ENCODE results near the gene COG2.
"Not testable (repeated sequence)": the region's sequence is repeated elsewhere in the genome, so short reads cannot be mapped to it uniquely, and the experiment has no call there.

Gene COG2

DNA sequence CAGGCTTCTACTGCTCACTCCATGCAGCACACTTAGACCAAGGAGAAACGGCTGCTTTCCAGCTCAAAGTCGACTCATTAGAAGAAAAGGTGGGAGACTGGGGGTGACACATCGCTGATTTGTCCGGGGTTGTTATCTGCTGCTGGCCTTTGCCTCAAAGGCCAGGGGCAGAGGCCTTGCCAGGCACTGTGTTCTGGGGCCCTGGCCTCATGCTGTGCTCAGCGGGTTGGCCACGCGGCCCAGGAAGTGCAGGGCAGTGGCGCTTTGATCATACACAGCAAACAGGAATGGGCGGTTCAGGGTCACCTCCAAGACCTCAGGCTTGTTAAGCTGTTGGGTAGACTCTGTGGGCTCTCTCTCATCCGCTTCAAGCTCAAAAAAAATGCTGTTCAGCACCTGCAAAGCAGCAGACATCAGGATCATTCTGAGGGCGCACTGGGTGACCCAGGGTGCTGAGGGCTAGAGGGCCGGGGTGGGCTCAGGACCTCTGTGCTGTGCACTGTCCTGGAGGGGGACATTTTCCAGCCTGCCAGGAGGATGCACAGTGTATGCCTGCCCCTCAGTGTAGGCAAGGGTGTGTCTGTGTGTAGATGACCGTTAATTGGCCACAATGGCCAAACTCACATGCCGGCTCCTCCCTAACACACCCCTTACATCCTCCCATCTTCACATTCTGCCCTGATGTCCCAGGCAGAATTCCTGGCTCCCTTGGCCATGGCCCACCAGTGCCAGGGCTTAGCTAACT is 60.8 kb downstream of the COG2 start:
- DNase-seq: no peak

DNA sequence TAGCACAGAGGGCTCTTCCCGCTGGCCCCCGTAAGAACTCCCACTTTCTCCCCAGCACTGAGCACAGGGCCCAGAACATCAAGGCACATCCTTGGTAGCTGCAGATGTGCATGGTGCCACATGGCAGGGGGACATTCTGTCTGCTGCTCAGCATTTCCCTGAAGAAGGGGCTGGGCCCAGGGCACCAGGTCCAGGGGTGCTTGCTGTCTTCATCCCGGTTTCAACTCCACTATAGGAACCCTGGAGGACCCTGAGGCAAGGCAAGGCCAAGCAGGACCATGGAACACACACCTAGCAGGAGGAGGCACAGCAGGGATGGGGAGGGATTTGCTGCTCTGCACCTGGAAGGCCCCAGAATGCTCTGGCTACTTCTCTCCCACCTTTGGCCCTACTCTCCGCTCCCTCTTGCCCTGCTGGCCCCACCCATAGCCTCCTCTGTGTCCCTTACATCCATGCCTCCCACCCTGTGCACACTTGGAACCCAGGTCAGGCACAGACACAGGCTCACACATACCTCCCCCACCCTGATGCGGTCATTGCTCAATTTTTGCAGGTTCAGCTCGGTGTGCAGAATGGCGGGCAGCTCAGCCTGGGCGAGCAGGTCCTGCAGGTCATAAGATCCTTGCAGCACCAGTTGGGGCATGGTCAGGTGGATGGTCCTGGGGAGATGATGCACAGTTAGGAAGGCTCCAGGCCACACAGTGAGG is 61.6 kb downstream of the COG2 start:
- no peak for DNase-seq

DNA sequence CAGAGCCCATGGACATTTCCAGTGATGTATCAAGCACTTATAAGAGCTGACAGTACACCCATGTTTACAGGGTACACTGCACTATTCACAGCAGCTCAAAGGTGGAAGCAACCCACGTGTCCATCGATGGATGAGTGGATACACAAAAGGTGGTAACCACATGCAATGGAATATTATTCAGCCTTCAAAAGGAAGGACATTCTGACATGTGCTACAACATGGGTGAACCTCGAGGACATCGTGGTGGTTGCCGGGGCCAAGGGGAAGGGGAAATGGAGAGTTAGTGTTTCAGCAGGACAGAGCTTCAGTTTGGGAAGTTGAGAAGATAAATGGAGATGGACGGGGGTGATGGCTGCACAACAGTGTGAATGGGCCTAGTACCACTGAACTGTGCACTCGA is 62.5 kb downstream of the COG2 start:
- no peak for DNase-seq

DNA sequence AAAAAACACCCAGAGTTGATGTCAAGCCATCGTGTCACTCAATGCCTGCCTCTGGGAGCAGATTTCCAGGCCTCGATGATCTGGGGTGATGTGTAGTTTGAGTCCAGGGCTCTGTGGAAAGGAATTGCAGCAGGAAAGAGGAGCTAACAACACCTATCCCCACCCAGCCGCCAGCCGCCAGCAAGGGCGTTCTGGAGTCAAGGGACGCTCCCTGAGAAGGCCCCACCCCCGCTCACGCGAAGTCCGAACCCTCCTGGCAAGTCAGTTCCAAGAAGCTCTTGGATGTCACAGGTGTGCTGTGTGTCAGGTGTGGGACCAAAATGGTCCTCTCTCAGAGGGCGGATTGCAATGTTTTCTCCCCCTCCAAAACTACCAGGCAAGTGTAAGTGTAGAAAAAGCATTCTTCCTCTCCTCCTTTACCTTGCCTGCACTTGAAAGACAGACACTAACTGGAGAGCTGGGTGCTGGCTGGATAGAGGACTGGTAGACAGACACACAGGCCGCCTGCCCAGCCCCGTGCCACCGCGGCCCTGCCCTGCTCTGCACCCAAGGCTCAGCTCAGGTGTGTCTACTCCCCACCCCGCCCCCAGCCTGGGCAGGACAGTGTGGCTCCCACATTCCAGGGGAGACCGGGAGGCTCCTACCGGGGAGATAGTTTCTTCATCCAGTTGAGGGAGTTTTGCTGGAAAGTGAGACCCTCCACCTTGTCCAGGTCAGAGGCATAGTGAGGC is 63.2 kb downstream of the COG2 start:
- no peak for DNase-seq

DNA sequence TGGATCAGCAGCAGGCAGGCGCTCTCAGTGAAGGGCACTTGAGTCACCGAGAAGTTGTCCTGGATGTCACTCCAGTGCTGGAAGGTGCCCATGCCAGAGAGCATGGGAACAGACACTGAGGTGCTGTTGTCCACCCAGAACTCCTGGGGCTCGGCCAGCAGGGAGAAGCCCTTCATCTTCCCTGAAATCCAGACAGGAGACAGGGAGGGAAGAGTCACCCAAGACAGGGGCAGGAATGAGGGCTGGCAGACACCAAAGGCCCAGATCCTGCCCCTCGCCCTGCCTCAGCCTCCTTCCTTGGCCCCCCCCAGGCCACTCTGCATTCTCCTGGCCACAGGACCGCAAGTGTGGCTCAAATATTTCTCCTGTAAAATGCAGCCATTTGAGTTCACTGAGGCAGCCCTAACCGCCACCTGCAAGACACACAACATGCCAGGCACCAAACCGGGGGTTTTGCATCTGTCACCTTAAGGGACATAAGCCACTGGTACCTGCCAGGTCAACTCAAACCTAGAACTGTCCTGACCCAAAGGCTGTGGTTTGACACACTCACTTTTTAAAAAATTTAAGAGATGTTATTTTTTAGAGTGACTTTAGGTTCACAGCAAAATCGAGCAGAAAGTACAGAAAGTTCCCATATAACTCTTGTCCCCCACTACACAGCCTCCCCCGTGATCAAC is 63.9 kb downstream of the COG2 start:
- no peak for DNase-seq

DNA sequence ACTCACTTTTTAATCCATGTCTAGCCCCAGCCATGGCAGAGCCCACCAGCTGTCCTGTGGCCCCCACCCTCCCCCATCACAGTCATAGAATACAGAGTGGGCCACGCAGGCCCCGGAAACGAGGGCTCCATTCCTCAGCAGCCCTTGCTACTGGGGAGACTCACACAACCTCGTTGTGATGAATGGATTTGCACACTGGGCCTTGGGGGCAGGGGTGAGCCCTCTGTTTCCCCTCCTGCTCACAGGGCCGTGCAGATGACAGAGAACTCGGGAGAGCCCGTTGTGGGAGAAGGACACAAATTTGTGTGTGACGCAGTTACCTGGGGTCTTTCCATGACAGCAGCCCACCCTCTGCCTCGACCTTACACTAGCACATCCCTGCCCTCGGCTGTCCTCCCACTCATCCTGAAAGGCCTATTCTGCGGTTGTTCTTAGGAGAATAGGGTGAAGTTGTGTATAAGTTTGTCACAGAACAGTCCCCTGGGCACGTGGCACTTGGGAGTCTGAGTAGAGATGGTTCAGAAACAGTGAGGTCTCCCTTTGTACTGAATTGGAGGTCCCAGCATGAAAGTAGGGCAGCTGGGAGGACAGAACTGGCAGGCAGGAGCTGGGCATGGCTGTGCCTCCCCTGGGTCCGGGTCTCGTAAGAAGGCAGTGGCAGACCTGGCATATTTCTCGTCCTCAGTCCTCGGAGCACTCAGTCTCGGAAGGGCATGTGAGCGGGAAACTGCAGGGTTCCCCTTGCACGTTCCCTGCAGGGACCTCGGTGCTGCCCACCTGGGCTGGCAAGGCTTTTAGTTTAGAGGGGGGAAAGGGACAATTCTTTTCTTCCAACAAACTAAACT is 64.8 kb downstream of the COG2 start:
- no peak for DNase-seq

DNA sequence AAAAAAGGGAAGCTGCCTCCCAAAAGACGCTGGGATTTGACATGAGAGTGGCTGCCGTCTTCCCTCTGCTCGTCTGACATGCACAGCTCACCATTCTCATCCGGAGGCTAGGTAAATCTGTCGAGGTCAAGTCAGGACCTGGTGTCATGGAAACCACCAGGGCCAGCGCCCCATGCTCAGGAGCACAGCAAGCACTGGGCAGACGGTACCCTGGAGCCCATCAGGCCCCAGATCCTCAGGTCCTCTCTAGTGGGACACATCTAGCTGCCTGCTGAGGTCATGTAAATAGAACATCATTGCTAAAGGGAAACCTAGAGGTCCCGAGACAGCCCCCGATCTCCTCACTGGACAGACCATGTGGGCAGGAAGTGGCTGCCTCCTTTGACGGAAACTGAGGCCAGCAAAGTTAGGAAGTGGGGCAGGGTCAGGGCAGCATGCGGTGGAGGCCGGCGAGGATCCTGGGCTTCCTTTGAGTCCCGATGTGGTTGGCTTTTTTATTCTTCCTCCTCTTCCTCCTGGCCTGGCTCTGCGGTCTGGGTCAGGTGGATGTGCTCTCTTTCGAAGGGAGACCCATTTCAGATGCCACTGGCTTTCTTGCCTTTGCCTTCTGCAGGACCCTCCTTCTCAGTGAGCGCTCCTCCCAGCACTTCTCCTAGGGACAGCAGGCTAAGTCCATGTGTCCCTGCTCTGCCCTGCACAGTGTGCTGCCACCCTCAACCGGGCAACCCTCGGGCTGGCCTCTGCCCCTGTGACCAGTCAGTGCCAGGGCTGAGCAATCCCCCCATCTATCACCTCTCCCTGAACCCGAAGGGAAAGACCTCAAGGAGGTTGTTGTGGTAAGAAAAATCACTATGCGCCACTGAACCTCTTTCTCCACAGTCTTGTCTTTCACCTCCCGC is 65.7 kb downstream of the COG2 start:
- no peak for DNase-seq

DNA sequence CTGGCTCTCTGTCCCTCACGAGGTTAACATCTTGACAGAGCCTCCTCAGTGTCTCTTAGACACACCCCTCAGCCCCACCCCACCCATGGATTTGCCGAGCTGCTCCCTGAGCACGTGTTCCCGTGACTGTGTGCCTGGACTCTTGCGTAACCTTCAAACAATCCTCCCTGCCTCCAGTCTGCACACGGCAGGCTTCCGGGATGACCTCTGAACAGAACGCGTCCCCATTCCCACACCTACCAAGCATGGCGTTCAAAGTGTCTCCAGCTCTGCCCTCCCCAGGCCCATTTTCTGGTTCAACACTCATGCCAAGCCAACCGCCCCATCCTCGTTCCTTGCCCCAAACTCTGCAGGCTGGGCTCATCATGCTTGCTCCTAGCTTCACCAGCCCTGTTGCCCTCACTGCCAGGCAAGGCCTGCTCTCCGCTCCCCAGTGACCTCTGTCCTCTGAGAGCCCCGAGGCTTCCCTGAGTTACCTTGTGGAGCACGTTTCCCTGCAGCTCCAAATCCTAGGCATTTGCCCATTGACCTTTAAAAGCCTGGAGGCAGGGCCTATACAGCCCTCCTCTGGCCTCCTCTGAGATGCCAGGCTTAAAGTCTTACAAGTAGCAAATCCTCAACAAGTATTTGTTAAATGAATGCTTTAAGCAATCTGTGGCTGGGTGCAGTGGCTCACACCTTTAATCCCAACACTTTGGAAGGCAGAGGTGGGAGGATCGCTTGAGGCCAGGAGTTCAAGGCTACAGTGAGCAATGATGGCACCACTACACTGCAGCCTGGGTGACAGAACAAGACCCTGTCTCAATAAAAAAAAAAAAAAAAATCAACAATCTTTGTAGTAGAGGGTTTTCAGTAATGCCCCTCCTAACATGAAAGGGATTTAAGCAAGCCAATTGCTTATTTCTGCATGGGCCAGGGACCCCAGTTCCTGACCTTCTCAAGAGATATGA is 66.6 kb downstream of the COG2 start:
- DNase-seq: no peak

DNA sequence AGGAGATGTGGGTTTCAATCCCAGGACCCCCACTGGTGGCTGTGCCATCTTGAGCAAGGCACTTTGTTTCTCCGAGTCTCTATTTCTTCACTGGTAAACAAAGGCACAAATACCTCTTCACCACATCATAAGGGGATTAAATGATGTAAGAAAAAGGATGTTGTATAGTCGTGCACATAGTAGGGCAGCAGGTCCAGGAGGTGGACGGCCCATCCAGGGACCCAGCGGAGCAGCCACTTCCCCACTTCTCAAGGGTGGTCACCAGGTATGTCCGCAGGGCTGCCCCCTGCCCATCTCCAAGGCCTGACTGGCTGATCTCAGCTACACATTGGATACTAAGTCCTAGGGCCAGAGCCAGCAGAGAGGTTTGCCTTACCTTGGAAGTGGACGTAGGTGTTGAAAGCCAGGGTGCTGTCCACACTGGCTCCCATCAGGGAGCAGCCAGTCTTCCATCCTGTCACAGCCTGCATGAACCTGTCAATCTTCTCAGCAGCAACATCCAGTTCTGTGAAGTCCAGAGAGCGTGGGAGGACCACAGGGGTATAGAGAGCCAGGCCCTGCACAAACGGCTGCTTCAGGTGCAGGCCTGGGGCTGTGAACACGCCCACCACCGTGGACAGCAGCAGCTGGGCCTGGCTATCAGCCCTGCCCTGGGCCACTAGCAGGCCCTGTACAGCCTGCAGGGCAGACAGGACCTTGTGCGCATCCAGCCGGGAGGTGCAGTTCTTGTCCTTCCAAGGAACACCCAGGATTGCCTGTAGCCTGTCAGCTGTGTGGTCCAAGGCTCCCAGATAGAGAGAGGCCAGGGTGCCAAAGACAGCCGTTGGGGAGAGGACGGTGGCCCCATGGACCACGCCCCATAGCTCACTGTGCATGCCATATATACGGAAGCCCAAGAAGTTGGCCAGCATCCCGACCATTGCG is 67.6 kb downstream of the COG2 start:
- DNase-seq: no peak

DNA sequence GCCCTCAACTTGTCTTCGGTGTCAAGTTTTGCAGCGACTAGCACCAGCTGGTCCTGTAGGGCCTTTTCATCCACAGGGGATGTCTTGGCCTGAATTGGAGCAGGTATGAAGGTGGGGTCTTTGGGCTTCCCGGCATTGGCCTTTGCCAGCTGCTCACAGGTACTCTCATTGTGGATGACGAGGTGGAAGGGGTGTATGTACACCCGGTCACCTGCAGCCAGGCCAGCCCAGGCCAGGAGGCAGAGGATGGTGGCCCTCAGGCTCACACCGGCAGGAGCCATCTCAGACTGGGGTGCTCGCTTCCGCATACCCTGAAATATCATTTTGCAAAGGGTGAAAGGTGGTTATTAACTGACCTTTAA is 68.2 kb downstream of the COG2 start:
- no peak for DNase-seq

DNA sequence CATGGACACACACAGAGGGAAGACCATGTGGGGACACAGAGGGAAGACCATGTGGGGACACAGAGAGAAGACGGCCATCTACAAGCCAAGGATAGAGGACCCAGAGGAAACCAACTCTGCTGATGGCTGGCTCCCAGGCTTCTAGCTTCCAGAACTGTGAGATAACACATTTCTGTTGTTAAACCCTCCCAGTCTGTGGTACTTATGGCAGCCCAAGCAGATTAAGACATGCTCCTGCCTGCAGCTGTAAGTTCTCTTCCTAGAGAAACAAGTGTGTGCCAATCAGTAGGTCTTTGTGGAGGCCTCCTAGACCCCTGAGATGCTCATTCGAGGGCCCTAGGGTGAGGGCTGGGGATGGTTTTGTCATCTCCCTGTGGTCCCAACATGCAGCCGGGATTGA is 69.0 kb downstream of the COG2 start:
- DNase-seq: no peak

DNA sequence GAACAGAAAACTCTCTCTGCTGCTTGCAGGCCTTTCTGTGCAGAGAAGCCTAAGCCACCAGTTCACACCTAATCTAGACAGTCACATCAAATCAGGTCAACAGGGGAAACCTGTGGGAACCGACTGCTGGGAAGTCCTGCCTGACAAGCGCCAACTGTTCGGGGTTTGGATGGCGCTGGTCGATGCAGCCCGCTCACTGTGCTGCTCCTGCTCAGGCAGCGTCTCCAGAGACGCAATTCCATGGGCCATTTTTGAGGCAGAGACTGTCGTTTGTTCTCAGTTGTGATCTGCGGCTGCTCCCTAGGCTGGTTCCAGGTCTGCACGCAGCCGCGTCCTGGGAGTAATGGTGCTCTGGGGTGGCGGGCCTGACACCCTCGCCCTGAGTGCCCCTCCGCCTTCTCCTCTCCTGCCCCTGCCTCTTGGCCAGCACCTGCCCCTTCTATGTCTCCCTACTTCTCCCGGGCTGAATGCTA is 70.2 kb downstream of the COG2 start:
- no peak for DNase-seq

DNA sequence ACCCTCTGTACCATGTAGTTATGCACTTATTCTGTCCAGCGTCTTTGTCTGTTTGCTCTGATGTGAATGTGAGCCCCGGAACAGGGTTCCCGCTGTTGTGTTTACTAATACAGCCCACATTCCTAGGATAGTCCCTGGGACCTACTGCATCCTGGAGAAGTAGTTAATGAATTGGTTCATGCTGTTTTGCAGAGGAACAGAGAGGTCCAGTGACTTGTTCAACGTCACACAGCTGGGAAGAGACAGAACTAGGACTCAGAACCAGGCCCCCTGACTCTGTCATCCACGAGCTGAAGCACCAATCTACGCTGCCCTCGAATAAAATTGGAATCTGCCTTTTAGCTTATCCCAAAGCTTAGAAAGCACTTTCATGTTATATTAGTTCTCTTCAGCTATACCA is 70.9 kb downstream of the COG2 start:
- DNase-seq: no peak

DNA sequence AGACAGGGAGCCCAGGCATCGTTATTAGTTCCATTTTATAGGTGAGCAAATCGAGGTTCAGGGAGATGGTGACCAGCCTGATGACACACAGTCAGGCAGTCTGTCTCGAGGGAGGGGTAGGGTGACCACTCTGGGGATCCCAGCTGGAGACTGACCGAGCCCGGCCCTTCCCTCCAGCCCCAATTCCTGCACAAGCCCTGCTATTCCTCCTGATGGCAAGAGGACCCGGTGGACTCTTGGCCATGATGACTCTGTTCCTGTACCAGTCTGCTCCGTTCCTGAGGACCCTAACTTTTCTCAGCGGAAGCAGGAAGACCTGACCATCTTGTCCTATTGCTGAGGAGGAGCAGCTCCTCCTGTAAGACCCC is 71.2 kb downstream of the COG2 start:
- no peak for DNase-seq

DNA sequence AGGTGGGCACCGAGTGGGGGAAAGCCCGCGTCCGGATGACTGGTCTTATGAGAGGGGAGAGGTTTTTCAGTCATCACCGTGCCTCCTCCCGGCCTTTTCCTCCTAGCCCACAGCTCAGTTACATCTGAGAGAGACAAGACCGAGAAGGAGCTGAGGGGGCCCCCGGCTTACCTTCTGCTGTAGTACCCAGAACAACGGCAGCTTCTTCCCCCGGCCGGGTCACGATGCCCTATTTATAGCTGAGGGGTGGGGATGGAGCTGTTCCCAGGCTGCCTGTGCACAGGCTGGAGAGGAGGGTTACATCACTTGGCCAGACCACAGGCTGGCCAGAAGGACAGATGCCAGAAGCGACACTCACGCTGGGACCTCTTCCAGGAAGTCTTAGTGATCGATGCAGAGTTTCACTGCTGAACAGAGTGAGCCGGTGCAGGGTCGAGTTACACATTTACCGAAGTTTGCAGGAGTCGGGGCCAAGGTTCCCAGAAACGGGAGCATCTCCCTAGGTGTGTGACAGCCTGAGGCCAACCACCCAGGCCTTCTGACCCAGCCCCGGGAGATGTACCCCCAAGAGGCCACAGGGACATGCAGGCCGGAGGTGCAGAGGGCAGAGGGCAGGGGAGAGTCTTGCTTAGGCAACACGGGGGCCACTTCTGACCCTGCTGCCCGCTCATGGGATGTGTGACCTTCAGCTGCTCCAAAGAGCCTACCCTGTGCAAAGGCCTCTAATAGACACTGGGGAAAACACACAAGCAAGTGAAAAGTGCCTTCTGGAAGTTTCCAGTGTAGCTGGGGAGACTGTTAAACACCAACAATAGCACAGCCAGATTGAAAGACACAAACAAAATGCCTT is 71.9 kb downstream of the COG2 start, which contains the start of gene AGT:
TSS of gene AGT (minus strand) at position 208 of the 850 bp plus-strand sequence. CDS start 3,299 bp downstream, outside the sequence.
- DNase-seq: no peak

DNA sequence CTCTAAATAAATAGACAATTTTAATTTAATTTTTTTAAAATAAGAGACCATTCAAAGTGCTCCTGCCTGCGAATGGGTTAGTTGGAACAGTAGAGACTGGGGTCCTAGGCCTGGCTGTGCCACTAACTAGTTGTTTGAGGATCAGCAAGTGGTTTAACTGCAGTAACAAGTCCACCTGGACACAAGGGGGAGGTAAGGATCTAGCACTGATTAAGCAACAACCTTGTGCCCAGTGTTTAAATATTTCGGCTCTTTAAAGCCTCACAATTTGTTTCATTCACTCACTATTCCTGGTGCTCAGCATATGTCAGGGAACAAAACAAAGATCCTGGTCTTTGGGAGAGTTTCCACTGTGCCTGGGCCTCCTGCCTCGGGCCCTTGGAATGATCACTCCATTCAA is 73.2 kb downstream of the COG2 start:
- DNase-seq: no peak

DNA sequence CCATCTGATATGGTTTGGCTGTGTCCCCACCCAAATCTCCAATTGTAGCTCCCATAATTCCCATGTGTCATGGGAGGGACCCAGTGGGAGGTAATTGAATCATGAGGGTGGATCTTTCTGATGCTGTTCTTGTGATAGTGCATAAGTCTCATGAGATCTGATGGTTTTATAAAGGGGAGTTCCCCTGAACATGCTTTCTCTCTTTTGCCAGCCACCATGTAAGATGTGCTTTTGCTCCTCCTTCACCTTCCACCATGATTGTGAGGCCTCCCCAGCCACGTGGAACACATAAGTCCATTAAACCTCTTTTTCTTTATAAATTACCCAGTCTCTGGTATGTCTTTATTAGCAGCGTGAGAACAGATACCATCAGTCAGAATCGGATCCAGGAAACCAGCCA is 74.2 kb downstream of the COG2 start:
- DNase-seq: not testable (repeated sequence)

DNA sequence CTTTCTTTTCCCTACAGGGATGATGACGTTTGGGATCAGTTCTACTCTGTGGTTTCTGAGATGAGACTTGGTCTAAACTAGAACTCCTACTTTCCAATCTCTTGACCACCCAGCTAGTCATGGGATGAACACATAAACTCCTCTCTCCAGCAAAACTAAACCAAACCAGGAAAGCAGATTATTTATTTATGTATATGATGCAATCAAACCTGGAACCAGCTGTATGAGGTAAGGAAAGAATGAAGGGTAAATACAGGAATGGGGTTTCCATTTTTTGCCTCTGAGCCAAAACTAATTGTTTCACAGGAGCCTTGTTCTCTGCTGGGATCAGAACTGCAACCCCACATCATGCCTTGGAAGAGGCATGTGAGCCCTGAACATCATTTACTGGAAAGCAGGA is 75.0 kb downstream of the COG2 start:
- DNase-seq: no peak

All from T-helper 2 cell (primary cell).